Activated CD4-positive, alpha-beta T cell treated with anti-CD3 and anti-CD28 coated beads, Interleukin-10, Interleukin-2, amounts not matched to agents 100 ng/mL and 50 ng/mL, durations not matched to agents 16 hours and 8 hours (primary cell): ENCODE results near the gene CRMP1.

Experiments
- DNase-seq: peaks from one replicate; pipeline ENCODE4 v3.0.0-alpha.2; 2020

CRMP1 gene

GRCh38 chr4:5893004-5893580 is at the start of gene CRMP1:
Gene CRMP1, minus strand, starts transcription at chr4:5893086. Its CDS starts 117 bp downstream, at chr4:5892969.
- DNase-seq: no peak

GRCh38 chr4:5941601-5942000 is 48.7 kb upstream of the CRMP1 start:
- no peak for DNase-seq

GRCh38 chr4:5940470-5941203 is 47.8 kb upstream of the CRMP1 start:
- no peak for DNase-seq

- no peak for DNase-seq
Observed at GRCh38 chr4:5933996-5934831, 41.3 kb upstream of the CRMP1 start.

- no peak for DNase-seq
Observed at GRCh38 chr4:5933116-5933515, 40.2 kb upstream of the CRMP1 start.

- DNase-seq: no peak
Observed at GRCh38 chr4:5932035-5932568, 39.2 kb upstream of the CRMP1 start.

GRCh38 chr4:5931526-5931925 is 38.6 kb upstream of the CRMP1 start:
- no peak for DNase-seq

- no peak for DNase-seq
Observed at GRCh38 chr4:5930876-5931275, 38.0 kb upstream of the CRMP1 start.

GRCh38 chr4:5930456-5930855 is 37.6 kb upstream of the CRMP1 start:
- DNase-seq: no peak

GRCh38 chr4:5928844-5929420 is 36.0 kb upstream of the CRMP1 start:
- DNase-seq: no peak

GRCh38 chr4:5928274-5928673 is 35.4 kb upstream of the CRMP1 start:
- DNase-seq: no peak

- no peak for DNase-seq
Observed at GRCh38 chr4:5927747-5928146, 34.9 kb upstream of the CRMP1 start.

GRCh38 chr4:5927116-5927515 is 34.2 kb upstream of the CRMP1 start:
- no peak for DNase-seq

- no peak for DNase-seq
Observed at GRCh38 chr4:5926598-5926997, 33.7 kb upstream of the CRMP1 start.

- DNase-seq: no peak
Observed at GRCh38 chr4:5925419-5926200, 32.7 kb upstream of the CRMP1 start.

- DNase-seq: no peak
Observed at GRCh38 chr4:5924461-5925125, 31.7 kb upstream of the CRMP1 start.

GRCh38 chr4:5923376-5923775 is 30.5 kb upstream of the CRMP1 start:
- DNase-seq: no peak

- DNase-seq: no peak
Observed at GRCh38 chr4:5922556-5922955, 29.7 kb upstream of the CRMP1 start.

- no peak for DNase-seq
Observed at GRCh38 chr4:5921981-5922380, 29.1 kb upstream of the CRMP1 start.

- no peak for DNase-seq
Observed at GRCh38 chr4:5921101-5921980, 28.5 kb upstream of the CRMP1 start.

- DNase-seq: no peak
Observed at GRCh38 chr4:5919571-5919970, 26.7 kb upstream of the CRMP1 start.
